Measurements from ENCODE around the gene EXOC7. TPM values are rescaled to one million over a fixed set of nuclear protein-coding genes. Genes with fewer than 3 reads are reported as not detected.

Gene EXOC7
- polyA plus RNA-seq, 1 donor (not counting 4 experiments of a cell fraction or from before 2014, with no cell fraction given), result 60.6 TPM

- H3K4me1 ChIP-seq (ENCODE audit: control insufficient read depth, extremely low read depth, insufficient read depth, low read length), result no peaks in the 10 kb centered on the region
- DNase-seq (ENCODE audit: low read depth, low spot score), result no peak
- H3K9ac ChIP-seq (ENCODE audit: control insufficient read depth, extremely low read depth, insufficient read depth, low read length), result no peak overlapping the region
- no peaks in the 10 kb centered on the region for H3K79me2 ChIP-seq (ENCODE audit: control insufficient read depth, insufficient read depth, low read length)
- H3K27ac ChIP-seq (ENCODE audit: control insufficient read depth, insufficient read depth, low read length), result no peak overlapping the region
- no peaks in the 10 kb centered on the region for H3K27me3 ChIP-seq (ENCODE audit: control insufficient read depth, extremely low read depth, insufficient read depth, low read length)
- H3K4me3 ChIP-seq (ENCODE audit: control insufficient read depth in 2 of 3, extremely low read depth in 1 of 3, insufficient read depth in 2 of 3, low read depth in 1 of 3, low read length in 3 of 3), result no peak overlapping the region
- peaks cover 38 to 56% of the 10 kb centered on the region in 2 experiments for H3K36me3 ChIP-seq (ENCODE audit: control insufficient read depth in 2 of 2, extremely low read depth in 1 of 2, insufficient read depth in 2 of 2, low read length in 2 of 2)
- dilution Hi-C loops (cut with MboI; ENCODE audit: extremely low pct_ligation_motif_present, low sequenced_read_pairs), result no loop called here
- no peak overlapping the region for H3K4me2 ChIP-seq (ENCODE audit: control insufficient read depth, extremely low read depth, insufficient read depth, low read depth, low read length)
- FAIRE-seq, result no peak
- H2AFZ ChIP-seq (ENCODE audit: control insufficient read depth, low read length), result no peak overlapping the region
- TF ChIP-seq, protein P1, sequence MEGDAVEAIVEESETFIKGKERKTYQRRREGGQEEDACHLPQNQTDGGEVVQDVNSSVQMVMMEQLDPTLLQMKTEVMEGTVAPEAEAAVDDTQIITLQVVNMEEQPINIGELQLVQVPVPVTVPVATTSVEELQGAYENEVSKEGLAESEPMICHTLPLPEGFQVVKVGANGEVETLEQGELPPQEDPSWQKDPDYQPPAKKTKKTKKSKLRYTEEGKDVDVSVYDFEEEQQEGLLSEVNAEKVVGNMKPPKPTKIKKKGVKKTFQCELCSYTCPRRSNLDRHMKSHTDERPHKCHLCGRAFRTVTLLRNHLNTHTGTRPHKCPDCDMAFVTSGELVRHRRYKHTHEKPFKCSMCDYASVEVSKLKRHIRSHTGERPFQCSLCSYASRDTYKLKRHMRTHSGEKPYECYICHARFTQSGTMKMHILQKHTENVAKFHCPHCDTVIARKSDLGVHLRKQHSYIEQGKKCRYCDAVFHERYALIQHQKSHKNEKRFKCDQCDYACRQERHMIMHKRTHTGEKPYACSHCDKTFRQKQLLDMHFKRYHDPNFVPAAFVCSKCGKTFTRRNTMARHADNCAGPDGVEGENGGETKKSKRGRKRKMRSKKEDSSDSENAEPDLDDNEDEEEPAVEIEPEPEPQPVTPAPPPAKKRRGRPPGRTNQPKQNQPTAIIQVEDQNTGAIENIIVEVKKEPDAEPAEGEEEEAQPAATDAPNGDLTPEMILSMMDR (optimal IDR thresholded peaks at IDR 0.05 in 1 of 3, IDR thresholded peaks at IDR 0.05 in 1 of 3, conservative IDR thresholded peaks at IDR 0.05 in 1 of 3; ENCODE audit: extremely low read depth in 1 of 3, insufficient read depth in 2 of 3, low read length in 3 of 3), result peak in 1 of 3 experiments; percentile 12
- TF ChIP-seq EZH2 (IDR thresholded peaks at IDR 0.05; ENCODE audit: low read length), result no peak
- H3K9me1 ChIP-seq (ENCODE audit: control insufficient read depth, extremely low read depth, insufficient read depth, low read length), result no peaks in the 10 kb centered on the region
- H4K20me1 ChIP-seq (ENCODE audit: control insufficient read depth, extremely low read depth, insufficient read depth, low read length), result no peaks in the 10 kb centered on the region
- no peaks in the 10 kb centered on the region for H3K9me3 ChIP-seq (ENCODE audit: control insufficient read depth, low read depth, low read length)
Measured at GRCh38 chr17:76088041-76088867, 15.3 kb downstream of the EXOC7 start.

- dilution Hi-C loops (cut with MboI; ENCODE audit: extremely low pct_ligation_motif_present, low sequenced_read_pairs), result no loop called here
Measured at GRCh38 chr17:76087531-76087930, 16.1 kb downstream of the EXOC7 start.

More at GRCh38 chr17:76087531-76087930, 16.1 kb downstream of the EXOC7 start:
- no peaks in the 10 kb centered on the region for H3K79me2 ChIP-seq (ENCODE audit: control insufficient read depth, insufficient read depth, low read length)
- H3K9ac ChIP-seq (ENCODE audit: control insufficient read depth, extremely low read depth, insufficient read depth, low read length), result no peak overlapping the region
- no peaks in the 10 kb centered on the region for H3K9me1 ChIP-seq (ENCODE audit: control insufficient read depth, extremely low read depth, insufficient read depth, low read length)
- H3K9me3 ChIP-seq (ENCODE audit: control insufficient read depth, low read depth, low read length), result no peaks in the 10 kb centered on the region
- no peaks in the 10 kb centered on the region for H3K27me3 ChIP-seq (ENCODE audit: control insufficient read depth, extremely low read depth, insufficient read depth, low read length)
- no peaks in the 10 kb centered on the region for H4K20me1 ChIP-seq (ENCODE audit: control insufficient read depth, extremely low read depth, insufficient read depth, low read length)
- H3K27ac ChIP-seq (ENCODE audit: control insufficient read depth, insufficient read depth, low read length), result no peak overlapping the region
- H3K4me1 ChIP-seq (ENCODE audit: control insufficient read depth, extremely low read depth, insufficient read depth, low read length), result no peaks in the 10 kb centered on the region
- no peak overlapping the region for H3K4me2 ChIP-seq (ENCODE audit: control insufficient read depth, extremely low read depth, insufficient read depth, low read depth, low read length)
- no peak overlapping the region for H2AFZ ChIP-seq (ENCODE audit: control insufficient read depth, low read length)
- DNase-seq (ENCODE audit: low read depth, low spot score) (no peak), FAIRE-seq (no peak)
- peaks cover 38 to 60% of the 10 kb centered on the region in 2 experiments for H3K36me3 ChIP-seq (ENCODE audit: control insufficient read depth in 2 of 2, extremely low read depth in 1 of 2, insufficient read depth in 2 of 2, low read length in 2 of 2)
- TF ChIP-seq EZH2 (IDR thresholded peaks at IDR 0.05; ENCODE audit: low read length), result no peak
- TF ChIP-seq, protein P1 (optimal IDR thresholded peaks at IDR 0.05 in 1 of 3, IDR thresholded peaks at IDR 0.05 in 1 of 3, conservative IDR thresholded peaks at IDR 0.05 in 1 of 3; ENCODE audit: extremely low read depth in 1 of 3, insufficient read depth in 2 of 3, low read length in 3 of 3), result no peak
- H3K4me3 ChIP-seq (ENCODE audit: control insufficient read depth in 2 of 3, extremely low read depth in 1 of 3, insufficient read depth in 2 of 3, low read depth in 1 of 3, low read length in 3 of 3), result no peak overlapping the region

All from keratinocyte (primary cell).